Gastroesophageal sphincter (tissue), 4 donors: ENCODE results near the gene MISP. TPM values are rescaled to one million over a fixed set of nuclear protein-coding genes. Genes with fewer than 3 reads are reported as not detected.

ENCODE experiments used
- ATAC-seq: fragments of 150-250 bp; one replicate; pipeline ENCODE4 v1.9.1; 2016; ENCODE audit warnings: mild to moderate bottlenecking, moderate library complexity
- H3K27ac ChIP-seq, 4 donors: fragments of 200-600 bp; sonication (generic) in 3 of 4; 1 replicate in 3 of 4; 2 replicates in 1 of 4; pipeline ENCODE4 v1.5.1; 2016 to 2019
- H3K27me3 ChIP-seq: fragments of 200-600 bp; sonication (generic); one replicate; pipeline ENCODE4 v1.5.1; 2019
- H3K36me3 ChIP-seq, 2 donors: fragments of 200-600 bp; sonication (generic); one replicate each; pipeline ENCODE4 v1.5.1; 2019; ENCODE audit warnings: control low read depth in 1 of 2
- H3K4me1 ChIP-seq, 3 donors: fragments of 200-600 bp; sonication (generic); 1 replicate in 2 of 3; 2 replicates in 1 of 3; pipeline ENCODE4 v1.5.1; 2016 to 2019; ENCODE audit warnings: control low read depth in 2 of 3
- H3K4me3 ChIP-seq, 2 donors: fragments of 200-600 bp; sonication (generic); one replicate each; pipeline ENCODE4 v1.5.1; 2019; ENCODE audit warnings: mild to moderate bottlenecking in 1 of 2, moderate library complexity in 1 of 2
- H3K9me3 ChIP-seq, 3 donors: fragments of 200-600 bp; sonication (generic); one replicate each; pipeline ENCODE4 v1.5.1; 2017 to 2019; ENCODE audit warnings: control low read depth in 2 of 3
- CTCF ChIP-seq, 4 experiments: fragments of 200-600 bp in 2 of 4; fragments of 450-650 bp in 2 of 4; sonication (generic) in 1 of 4; IDR thresholded peaks; one replicate each; pipeline ENCODE4 v1.5.1; 2017 to 2019; ENCODE audit warnings: antibody characterized with exemption in 4 of 4, mild to moderate bottlenecking in 2 of 4, moderate library complexity in 2 of 4
- EP300 ChIP-seq: sonication (generic); formaldehyde crosslinking; IDR thresholded peaks from one replicate; pipeline ENCODE4 v1.6.1; 2017; ENCODE audit warnings: antibody characterized with exemption, mild to moderate bottlenecking
- POLR2A ChIP-seq, 2 donors: fragments of 450-650 bp; IDR thresholded peaks; one replicate each; pipeline ENCODE4 v1.6.1; 2017; ENCODE audit warnings: antibody characterized with exemption in 2 of 2, mild to moderate bottlenecking in 2 of 2, moderate library complexity in 1 of 2
- POLR2AphosphoS5 ChIP-seq: sonication (generic); formaldehyde crosslinking; IDR thresholded peaks from one replicate; pipeline ENCODE4 v1.6.1; 2017; ENCODE audit warnings: antibody characterized with exemption
- WGBS, 2 donors: methylation state at CpG; one replicate each; pipeline ENCODE4 v1.1.5; 2018; ENCODE audit warnings: low coverage in 1 of 2; 5-methylcytosine and 5-hydroxymethylcytosine counted together
- total RNA-seq, 4 donors: library from RNA; depleted of rRNA; stranded (reverse); fragments of >200 nt; gene quantifications; one replicate each; pipeline ENCODE4 v1.1.0, GENCODE V29; 2016

Gene MISP
- total RNA-seq, 4 donors from 2014 or later = 0.52 TPM; not detected in 3

GRCh38 chr19:806815-807421, 56.0 kb downstream of the MISP start:
- TF ChIP-seq POLR2A (IDR thresholded peaks at IDR 0.05) = no peak
- no peak for TF ChIP-seq POLR2AphosphoS5
- TF ChIP-seq CTCF (IDR thresholded peaks at IDR 0.05) = no peak
- no peak for TF ChIP-seq EP300
- WGBS, 2 donors = 80 to 90% methylated on average over 8 to 11 of the region's 34 CpGs
- Histone ChIP-seq H3K4me3 (no peak overlapping the region), H3K9me3 (no peaks in the 10 kb centered on the region), H3K27me3 (no peaks in the 10 kb centered on the region), H3K27ac (no peak overlapping the region), H3K4me1 (peaks cover 0 to 50% (median 18%) of the 10 kb centered on the region in 3 donors), H3K36me3 (peaks cover 4 to 87% of the 10 kb centered on the region in 2 donors)
- no peak for ATAC-seq

GRCh38 chr19:807627-808422, 56.9 kb downstream of the MISP start:
- no peaks in the 10 kb centered on the region for H3K9me3 ChIP-seq
- no peak for ATAC-seq
- H3K27me3 ChIP-seq = no peaks in the 10 kb centered on the region
- H3K36me3 ChIP-seq = peaks cover 4 to 94% of the 10 kb centered on the region in 2 donors
- 74 to 85% methylated on average over 17 to 25 of the region's 44 CpGs for WGBS, 2 donors
- peaks cover 0 to 41% (median 9%) of the 10 kb centered on the region in 3 donors for H3K4me1 ChIP-seq
- TF ChIP-seq POLR2AphosphoS5 = no peak
- no peak for TF ChIP-seq POLR2A (IDR thresholded peaks at IDR 0.05)
- no peak for TF ChIP-seq CTCF (IDR thresholded peaks at IDR 0.05)
- no peak for TF ChIP-seq EP300
- H3K27ac ChIP-seq = no peak overlapping the region
- no peak overlapping the region for H3K4me3 ChIP-seq

GRCh38 chr19:808423-808775, 57.5 kb downstream of the MISP start:
- peaks cover 0 to 35% (median 3%) of the 10 kb centered on the region in 3 donors for H3K4me1 ChIP-seq
- no peak overlapping the region for H3K27ac ChIP-seq
- no CpG with 5 or more reads among the region's 26 CpGs for WGBS, 2 donors
- no peak for ATAC-seq
- no peaks in the 10 kb centered on the region for H3K9me3 ChIP-seq
- H3K4me3 ChIP-seq = no peak overlapping the region
- TF ChIP-seq POLR2A (IDR thresholded peaks at IDR 0.05) = no peak
- H3K36me3 ChIP-seq = peaks cover 4 to 97% of the 10 kb centered on the region in 2 donors
- no peaks in the 10 kb centered on the region for H3K27me3 ChIP-seq

GRCh38 chr19:810077-810855, 59.4 kb downstream of the MISP start:
- Histone ChIP-seq H3K27ac (no peak overlapping the region), H3K9me3 (no peaks in the 10 kb centered on the region), H3K27me3 (no peaks in the 10 kb centered on the region), H3K4me1 (peaks cover 0 to 17% (median 0%) of the 10 kb centered on the region in 3 donors), H3K36me3 (peaks cover 4 to 84% of the 10 kb centered on the region in 2 donors), H3K4me3 (no peak overlapping the region)
- 82 to 83% methylated on average over 8 to 10 of the region's 30 CpGs for WGBS, 2 donors
- ATAC-seq = no peak
- TF ChIP-seq EP300 (no peak), POLR2A (IDR thresholded peaks at IDR 0.05) (no peak), POLR2AphosphoS5 (no peak), CTCF (IDR thresholded peaks at IDR 0.05) (no peak)

GRCh38 chr19:810883-811489, 60.1 kb downstream of the MISP start:
- H3K4me1 ChIP-seq = peaks cover 0 to 11% (median 0%) of the 10 kb centered on the region in 3 donors
- no peak for ATAC-seq
- no peaks in the 10 kb centered on the region for H3K9me3 ChIP-seq
- H3K27ac ChIP-seq = no peak overlapping the region
- 72% methylated on average over 16 of the region's 25 CpGs; no CpG with 5 or more reads in 1 of the 2 donors for WGBS, 2 donors
- no peak overlapping the region for H3K4me3 ChIP-seq
- no peaks in the 10 kb centered on the region for H3K27me3 ChIP-seq
- peaks cover 4 to 77% of the 10 kb centered on the region in 2 donors for H3K36me3 ChIP-seq
- TF ChIP-seq POLR2A (IDR thresholded peaks at IDR 0.05) (no peak), CTCF (IDR thresholded peaks at IDR 0.05) (no peak), POLR2AphosphoS5 (no peak), EP300 (no peak)
